Stimulated activated CD4-positive, alpha-beta T cell treated with anti-CD3 and anti-CD28 coated beads, Interleukin-12 subunit alpha, Interleukin-12 subunit beta, amount 100 ng/mL, for 48 hours (primary cell): ENCODE results near the gene ZFP3.
"Not testable (repeated sequence)": the region's sequence is repeated elsewhere in the genome, so short reads cannot be mapped to it uniquely, and the experiment has no call there.

ENCODE experiments used
- DNase-seq, 3 donors: peaks; one replicate each; pipeline ENCODE4 v3.0.0-alpha.2; 2020; ENCODE audit warnings: low read depth in 2 of 3, low spot score in 1 of 3

Gene ZFP3

GRCh38 chr17:5124125-5124760 lies 46.0 kb downstream of the ZFP3 start:
- DNase-seq: not testable (repeated sequence)

- DNase-seq: not testable (repeated sequence)
Measured at GRCh38 chr17:5124896-5125295, 46.6 kb downstream of the ZFP3 start.

- DNase-seq: no peak
Measured at GRCh38 chr17:5126719-5127488, 48.6 kb downstream of the ZFP3 start.

GRCh38 chr17:5127910-5128309 lies 49.6 kb downstream of the ZFP3 start:
- DNase-seq: no peak

GRCh38 chr17:5128387-5128786 lies 50.1 kb downstream of the ZFP3 start:
- not testable (repeated sequence) for DNase-seq

GRCh38 chr17:5128905-5129535 lies 50.8 kb downstream of the ZFP3 start:
- DNase-seq: no peak

GRCh38 chr17:5129770-5130169 lies 51.5 kb downstream of the ZFP3 start:
- DNase-seq: not testable (repeated sequence)

GRCh38 chr17:5130261-5130660 lies 52.0 kb downstream of the ZFP3 start:
- not testable (repeated sequence) for DNase-seq

- not testable (repeated sequence) for DNase-seq
Measured at GRCh38 chr17:5130687-5131086, 52.4 kb downstream of the ZFP3 start.

GRCh38 chr17:5131146-5131715 lies 53.0 kb downstream of the ZFP3 start:
- no peak for DNase-seq

GRCh38 chr17:5131799-5132502 lies 53.7 kb downstream of the ZFP3 start:
- DNase-seq: not testable (repeated sequence)

GRCh38 chr17:5132503-5133225 lies 54.4 kb downstream of the ZFP3 start:
- DNase-seq: not testable (repeated sequence)

GRCh38 chr17:5133311-5133710 lies 55.0 kb downstream of the ZFP3 start:
- DNase-seq: no peak

- not testable (repeated sequence) for DNase-seq
Measured at GRCh38 chr17:5133961-5134360, 55.7 kb downstream of the ZFP3 start.

GRCh38 chr17:5134571-5134970 lies 56.3 kb downstream of the ZFP3 start:
- DNase-seq: not testable (repeated sequence)

- not testable (repeated sequence) for DNase-seq
Measured at GRCh38 chr17:5135131-5135712, 57.0 kb downstream of the ZFP3 start.

GRCh38 chr17:5135726-5136579 lies 57.7 kb downstream of the ZFP3 start:
- DNase-seq: no peak

- not testable (repeated sequence) for DNase-seq
Measured at GRCh38 chr17:5136580-5137412, 58.5 kb downstream of the ZFP3 start.
